Caco-2 (cell line): ENCODE measurements around the gene PDE1C. TPM values are rescaled to one million over a fixed set of nuclear protein-coding genes. Genes with fewer than 3 reads are reported as not detected.

Source experiments
- BruUV-seq: library from RNA; stranded (reverse); fragments of 400-500 nt; replicated peaks from 2 replicates; lab custom pipeline; 2021; lab: Mats Ljungman, UMichigan
- CTCF ChIA-PET: fragments of 300-600 bp; sonication (Branson Sonifier 250); formaldehyde crosslinking; loops from one replicate; lab custom pipeline; 2022; ENCODE audit warnings: antibody characterized with exemption; lab: Charles Lee
- POLR2A ChIA-PET: fragments of 300-600 bp; sonication (Branson Sonifier 250); formaldehyde crosslinking; loops from one replicate; lab custom pipeline; 2022; ENCODE audit warnings: antibody characterized with exemption; lab: Charles Lee
- DNase-seq, 2 experiments: peaks; one replicate each; pipeline versions ENCODE4 v3.0.0 to v3.0.0-alpha.2; 2020 to 2022
- H3K27me3 ChIP-seq: replicated peaks from 2 replicates; pipeline ENCODE4 v1.6.0; 2011; ENCODE audit warnings: low read length; ENCODE audit not compliant: control insufficient read depth, insufficient read depth
- H3K36me3 ChIP-seq: 2 replicates; pipeline ENCODE4 v1.5.1; 2011; ENCODE audit warnings: low read length; ENCODE audit not compliant: control insufficient read depth, insufficient read depth
- H3K4me1 ChIP-seq: fragments of 250-450 bp; sonication (Bioruptor Pico); 2 replicates; pipeline ENCODE4 v1.5.1; 2020; ENCODE audit warnings: mild to moderate bottlenecking
- H3K4me3 ChIP-seq: 2 replicates; pipeline ENCODE4 v1.5.1; 2011; ENCODE audit warnings: low read depth, mild to moderate bottlenecking, control low read depth, low read length
- H3K9me3 ChIP-seq: fragments of 250-450 bp; sonication (Bioruptor Pico); 2 replicates; pipeline ENCODE4 v1.5.1; 2020; ENCODE audit warnings: mild to moderate bottlenecking, moderate library complexity
- H3K27ac Mint-ChIP-seq: one replicate; pipeline ENCODE4 v1.8.0; 2022; ENCODE audit warnings: mixed read lengths; ENCODE audit not compliant: unreplicated experiment
- H3K27me3 Mint-ChIP-seq: one replicate; pipeline ENCODE4 v1.8.0; 2022; ENCODE audit warnings: mixed read lengths; ENCODE audit not compliant: insufficient read depth, unreplicated experiment
- H3K36me3 Mint-ChIP-seq: one replicate; pipeline ENCODE4 v1.8.0; 2022; ENCODE audit warnings: mild to moderate bottlenecking, mixed read lengths; ENCODE audit not compliant: insufficient read depth, unreplicated experiment
- H3K4me1 Mint-ChIP-seq: one replicate; pipeline ENCODE4 v1.8.0; 2022; ENCODE audit warnings: low read depth, mixed read lengths; ENCODE audit not compliant: unreplicated experiment
- H3K4me3 Mint-ChIP-seq: one replicate; pipeline ENCODE4 v1.8.0; 2022; ENCODE audit warnings: mild to moderate bottlenecking, moderate library complexity, mixed read lengths; ENCODE audit not compliant: unreplicated experiment
- H3K9me3 Mint-ChIP-seq: one replicate; pipeline ENCODE4 v1.8.0; 2022; ENCODE audit warnings: mixed read lengths; ENCODE audit not compliant: unreplicated experiment
- intact Hi-C: fragments of 100-400 bp; cut with micrococcal nuclease; formaldehyde crosslinking; loops from one replicate; pipeline ENCODE4 v1.10.0; 2022; ENCODE audit not compliant: unreplicated experiment
- total RNA-seq: library from RNA; stranded (reverse); gene quantifications from 2 replicates; pipeline ENCODE4 v1.2.3, GENCODE V29; 2022
- TF ChIP-seq, protein P1 (sequence below), 2 experiments: fragments of 200-600 bp in 1 of 2; IDR thresholded peaks; 1 replicate in 1 of 2; 2 replicates in 1 of 2; pipeline versions ENCODE4 v1.5.1 to v1.8.0; 2011 to 2022; ENCODE audit warnings: antibody characterized with exemption in 1 of 2, control low read depth in 1 of 2, inconsistent platforms in 1 of 2, low read depth in 1 of 2, low read length in 1 of 2, mild to moderate bottlenecking in 1 of 2, moderate library complexity in 1 of 2; ENCODE audit not compliant: insufficient read depth in 1 of 2, severe bottlenecking in 1 of 2, unreplicated experiment in 1 of 2

The PDE1C gene
- total RNA-seq, 1 experiment from 2014 or later: not detected

DNA sequence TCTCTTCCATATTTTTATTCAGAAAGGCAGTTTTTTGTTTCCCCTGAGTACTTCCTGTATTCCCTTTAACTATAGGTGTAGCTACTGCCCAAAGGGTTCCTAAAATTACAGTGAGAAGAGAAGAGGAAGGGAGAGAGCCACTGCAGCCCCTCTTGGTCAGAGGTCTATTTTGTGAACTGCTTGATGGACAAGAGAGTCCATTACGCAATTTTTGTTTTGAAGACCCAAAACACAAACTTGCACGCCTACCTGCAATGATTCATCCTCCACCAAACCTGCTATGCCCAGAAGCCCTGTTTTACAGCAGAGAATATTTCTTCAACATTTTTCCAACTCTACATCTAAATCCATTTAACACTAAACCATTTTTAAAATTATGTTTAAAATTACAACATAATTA, 75.1 kb downstream of the PDE1C start:
- no peaks in the 10 kb centered on the region for H3K36me3 Mint-ChIP-seq
- peaks cover 9% of the 10 kb centered on the region for H3K9me3 Mint-ChIP-seq
- TF ChIP-seq, protein P1, sequence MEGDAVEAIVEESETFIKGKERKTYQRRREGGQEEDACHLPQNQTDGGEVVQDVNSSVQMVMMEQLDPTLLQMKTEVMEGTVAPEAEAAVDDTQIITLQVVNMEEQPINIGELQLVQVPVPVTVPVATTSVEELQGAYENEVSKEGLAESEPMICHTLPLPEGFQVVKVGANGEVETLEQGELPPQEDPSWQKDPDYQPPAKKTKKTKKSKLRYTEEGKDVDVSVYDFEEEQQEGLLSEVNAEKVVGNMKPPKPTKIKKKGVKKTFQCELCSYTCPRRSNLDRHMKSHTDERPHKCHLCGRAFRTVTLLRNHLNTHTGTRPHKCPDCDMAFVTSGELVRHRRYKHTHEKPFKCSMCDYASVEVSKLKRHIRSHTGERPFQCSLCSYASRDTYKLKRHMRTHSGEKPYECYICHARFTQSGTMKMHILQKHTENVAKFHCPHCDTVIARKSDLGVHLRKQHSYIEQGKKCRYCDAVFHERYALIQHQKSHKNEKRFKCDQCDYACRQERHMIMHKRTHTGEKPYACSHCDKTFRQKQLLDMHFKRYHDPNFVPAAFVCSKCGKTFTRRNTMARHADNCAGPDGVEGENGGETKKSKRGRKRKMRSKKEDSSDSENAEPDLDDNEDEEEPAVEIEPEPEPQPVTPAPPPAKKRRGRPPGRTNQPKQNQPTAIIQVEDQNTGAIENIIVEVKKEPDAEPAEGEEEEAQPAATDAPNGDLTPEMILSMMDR (IDR thresholded peaks at IDR 0.05; ENCODE audit: insufficient read depth in 1 of 2, low read depth in 1 of 2, low read length in 1 of 2, severe bottlenecking in 1 of 2, unreplicated experiment in 1 of 2): no peak
- POLR2A ChIA-PET: no interaction called here
- no TSS peak for BruUV-seq
- no peaks in the 10 kb centered on the region for H3K27me3 Mint-ChIP-seq
- no peak overlapping the region for H3K27ac Mint-ChIP-seq
- H3K4me3 Mint-ChIP-seq: no peak overlapping the region
- Histone ChIP-seq H3K4me3 (no peak overlapping the region), H3K27me3 (no peaks in the 10 kb centered on the region), H3K9me3 (no peaks in the 10 kb centered on the region), H3K36me3 (no peaks in the 10 kb centered on the region), H3K4me1 (no peaks in the 10 kb centered on the region)
- no peaks in the 10 kb centered on the region for H3K4me1 Mint-ChIP-seq
- intact Hi-C loops: no loop called here
- CTCF ChIA-PET: no interaction called here
- DNase-seq: no peak

DNA sequence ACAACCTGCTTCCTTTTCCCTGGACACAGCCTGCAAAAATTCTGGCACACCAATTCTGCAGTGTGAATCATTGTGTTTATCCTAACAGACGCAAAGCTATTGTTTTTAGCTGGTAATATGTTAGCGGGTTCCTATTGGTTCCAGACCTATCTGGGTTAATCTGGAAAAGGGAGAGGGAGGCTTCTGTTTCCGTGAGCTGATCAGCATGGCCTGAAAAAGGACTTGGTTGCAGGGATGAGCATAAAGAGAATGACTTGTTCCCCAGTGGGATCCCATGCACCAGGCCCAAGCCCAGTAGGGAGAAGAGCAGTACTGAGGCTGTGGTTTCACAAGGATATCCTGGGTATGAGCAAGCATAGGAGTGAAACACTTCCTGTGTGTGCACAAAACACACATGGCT, 78.4 kb downstream of the PDE1C start:
- TF ChIP-seq, protein P1 (IDR thresholded peaks at IDR 0.05; ENCODE audit: insufficient read depth in 1 of 2, low read depth in 1 of 2, low read length in 1 of 2, severe bottlenecking in 1 of 2, unreplicated experiment in 1 of 2): no peak
- ChIA-PET POLR2A (no interaction called here), CTCF (no interaction called here)
- no peak for DNase-seq
- no peaks in the 10 kb centered on the region for H3K27me3 Mint-ChIP-seq
- no peaks in the 10 kb centered on the region for H3K36me3 ChIP-seq
- H3K4me3 ChIP-seq: no peak overlapping the region
- intact Hi-C loops: no loop called here
- no peaks in the 10 kb centered on the region for H3K4me1 ChIP-seq
- no peaks in the 10 kb centered on the region for H3K27me3 ChIP-seq
- H3K36me3 Mint-ChIP-seq: no peaks in the 10 kb centered on the region
- no peak overlapping the region for H3K27ac Mint-ChIP-seq
- H3K9me3 ChIP-seq: no peaks in the 10 kb centered on the region
- no peaks in the 10 kb centered on the region for H3K9me3 Mint-ChIP-seq
- no peaks in the 10 kb centered on the region for H3K4me1 Mint-ChIP-seq
- no TSS peak for BruUV-seq
- no peak overlapping the region for H3K4me3 Mint-ChIP-seq

DNA sequence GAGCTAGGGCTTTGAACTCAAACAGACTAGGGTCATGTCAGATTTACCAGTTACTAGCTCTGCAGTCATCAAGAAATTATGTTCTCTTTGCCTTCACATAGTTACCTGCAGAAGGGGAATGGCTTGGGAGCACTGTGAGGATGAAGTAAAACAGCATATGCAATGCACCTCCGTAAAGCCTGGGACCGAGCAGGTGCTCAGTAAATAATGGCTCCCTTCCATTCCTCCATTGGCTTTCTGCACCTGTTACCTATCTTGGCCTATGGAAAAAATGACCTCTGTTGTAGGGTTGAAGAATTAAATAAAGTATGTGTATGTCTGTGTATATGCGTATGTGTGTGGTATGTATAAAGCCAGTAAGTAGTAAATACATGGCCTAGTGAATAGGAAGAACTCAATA, 78.8 kb downstream of the PDE1C start:
- H3K27me3 ChIP-seq: no peaks in the 10 kb centered on the region
- BruUV-seq: no TSS peak
- H3K9me3 Mint-ChIP-seq: peaks cover 2% of the 10 kb centered on the region
- no peaks in the 10 kb centered on the region for H3K9me3 ChIP-seq
- H3K36me3 ChIP-seq: no peaks in the 10 kb centered on the region
- H3K27ac Mint-ChIP-seq: no peak overlapping the region
- H3K4me3 Mint-ChIP-seq: no peak overlapping the region
- TF ChIP-seq, protein P1 (IDR thresholded peaks at IDR 0.05; ENCODE audit: insufficient read depth in 1 of 2, low read depth in 1 of 2, low read length in 1 of 2, severe bottlenecking in 1 of 2, unreplicated experiment in 1 of 2): no peak
- H3K4me3 ChIP-seq: no peak overlapping the region
- no peaks in the 10 kb centered on the region for H3K27me3 Mint-ChIP-seq
- POLR2A ChIA-PET: no interaction called here
- H3K4me1 Mint-ChIP-seq: no peaks in the 10 kb centered on the region
- DNase-seq: no peak
- intact Hi-C loops: no loop called here
- H3K36me3 Mint-ChIP-seq: no peaks in the 10 kb centered on the region
- no peaks in the 10 kb centered on the region for H3K4me1 ChIP-seq
- CTCF ChIA-PET: no interaction called here
